K562 treated with DMSO at 1 percent for 12 hours (cell line): Measurements from ENCODE around the gene NBPF6. TPM values are rescaled to one million over a fixed set of nuclear protein-coding genes. Genes with fewer than 3 reads are reported as not detected.

Experiments
- total RNA-seq: library from RNA; unstranded; fragments of 300-600 nt; gene quantifications from 2 replicates; pipeline ENCODE4 v1.2.3, GENCODE V29; 2022; ENCODE audit not compliant: insufficient read depth

The NBPF6 gene
- 2.9 and 6.7 TPM in 2 replicates for total RNA-seq

GRCh38 chr1:108450043-108450442, at the start of gene NBPF6:
TSS of gene NBPF6 (plus strand) at chr1:108450343. CDS start at chr1:108450602, 259 bp downstream.

Other genes with a start within 250 kb of the NBPF6 start
- 8.9 and 23.2 TPM in 2 replicates for gene SLC25A24, start 250.0 kb upstream of the NBPF6 start, total RNA-seq
- 2.5 and 8.6 TPM in 2 replicates for gene NBPF4, start 206.3 kb upstream of the NBPF6 start, total RNA-seq
- 4.3 and 18.4 TPM in 2 replicates for gene EEIG2, start 109.8 kb downstream of the NBPF6 start, total RNA-seq
- gene HENMT1, start 210.8 kb downstream of the NBPF6 start, total RNA-seq, result not detected in 2 replicates
- 16.0 and 41.3 TPM in 2 replicates for gene PRPF38B, start 242.0 kb downstream of the NBPF6 start, total RNA-seq